NCI-H2029 treated with DMSO at 0.1 percent for 48 hours (cell line): ENCODE data around the gene TMEM182.

Experiments
- DNase-seq: peaks from one replicate; lab custom pipeline; 2025; lab: John Stamatoyannopoulos, UW

Gene TMEM182

DNA sequence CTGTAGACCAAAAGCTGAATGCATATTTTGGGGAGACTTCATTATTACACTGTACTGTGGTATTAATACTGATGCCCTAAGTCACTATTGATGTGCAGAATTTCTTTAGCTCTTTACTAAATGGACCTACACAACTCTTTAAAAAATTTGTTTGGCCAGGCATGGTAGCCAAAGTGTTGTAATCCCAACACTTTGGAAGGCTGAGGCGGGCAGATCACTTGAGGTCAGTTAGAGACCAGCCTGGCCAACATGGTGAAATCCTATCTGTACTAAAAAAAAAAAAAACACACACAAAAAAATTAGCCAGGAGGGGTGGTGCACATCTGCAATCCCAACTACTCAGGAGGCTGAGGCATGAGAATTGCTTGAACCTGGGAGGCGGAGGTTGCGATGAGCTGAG is 6.4 kb downstream of the TMEM182 start:
- DNase-seq, result no peak

DNA sequence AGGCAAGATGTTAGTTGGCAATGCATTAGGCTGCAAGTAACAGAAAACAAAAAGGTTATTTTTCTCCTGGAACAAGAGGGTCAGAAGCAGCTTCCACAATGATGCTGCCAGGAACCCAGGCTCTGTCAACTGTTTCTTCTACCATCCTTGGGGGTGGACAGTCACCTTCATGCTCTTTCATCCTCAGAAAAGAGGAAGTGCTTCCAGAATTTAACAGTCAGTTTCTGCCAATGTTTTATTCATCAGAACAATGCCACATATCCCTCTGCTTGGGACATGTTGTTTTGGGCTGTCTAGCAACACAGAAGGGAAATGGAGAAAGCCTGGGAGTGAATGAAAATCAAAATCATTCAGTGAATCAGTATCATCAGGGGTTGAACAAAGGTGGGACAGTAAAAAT is 7.1 kb downstream of the TMEM182 start:
- no peak for DNase-seq

DNA sequence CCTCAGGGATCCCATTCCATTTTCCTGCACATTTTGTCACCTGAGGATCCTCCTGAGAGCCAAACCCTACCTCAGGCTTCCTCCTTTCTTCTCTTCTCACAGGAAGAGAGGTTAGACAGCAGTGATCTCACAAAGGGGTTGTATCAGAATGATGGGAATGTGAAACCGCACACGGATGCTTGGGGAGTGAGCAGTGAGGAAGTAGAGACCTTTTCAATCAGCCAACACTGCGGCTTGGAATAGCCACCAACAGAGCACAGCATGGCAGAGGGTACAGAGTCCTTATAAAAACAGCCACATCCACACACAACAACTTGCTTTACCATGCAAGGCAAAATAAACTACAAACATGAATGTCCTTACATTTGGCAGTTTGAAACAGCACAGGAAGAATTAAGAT is 8.7 kb downstream of the TMEM182 start:
- DNase-seq, result no peak

DNA sequence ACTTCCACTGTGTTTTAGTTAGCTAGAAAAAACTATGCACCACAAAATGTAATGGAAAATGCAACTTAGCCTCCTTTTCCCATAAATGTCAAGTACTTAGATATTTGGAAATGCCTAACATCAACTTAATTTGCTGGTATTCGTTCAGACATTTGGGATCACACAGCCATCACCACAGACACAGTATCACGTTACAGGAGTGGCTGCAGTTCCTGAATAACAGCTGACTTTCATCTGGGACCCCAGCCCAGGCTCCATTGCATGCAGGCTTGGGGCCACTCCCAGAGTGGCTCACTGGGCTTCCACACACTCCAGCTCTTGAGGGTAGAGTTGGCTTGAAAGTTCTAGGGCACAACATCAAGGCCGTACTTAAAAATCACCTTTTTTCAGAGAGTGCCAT is 9.3 kb downstream of the TMEM182 start:
- DNase-seq, result no peak

DNA sequence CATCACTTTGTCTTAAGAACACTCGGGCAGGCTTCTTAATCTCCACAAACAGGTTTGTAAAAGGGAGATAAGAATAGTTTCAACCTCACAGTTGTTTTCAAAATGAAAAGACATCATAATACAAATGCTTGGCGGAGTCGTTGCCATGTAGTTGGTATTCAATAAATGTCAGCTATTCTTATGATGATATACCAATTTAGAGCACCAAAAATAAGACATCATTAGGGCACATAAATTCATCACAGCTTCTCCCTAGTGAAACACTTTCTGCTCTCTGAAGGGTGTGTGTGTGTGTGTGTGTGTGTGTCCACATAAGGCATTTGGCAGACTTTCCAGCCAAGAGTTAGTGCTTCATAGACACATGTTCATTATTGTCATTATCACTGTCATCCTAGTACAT is 10.8 kb downstream of the TMEM182 start:
- DNase-seq, result no peak

DNA sequence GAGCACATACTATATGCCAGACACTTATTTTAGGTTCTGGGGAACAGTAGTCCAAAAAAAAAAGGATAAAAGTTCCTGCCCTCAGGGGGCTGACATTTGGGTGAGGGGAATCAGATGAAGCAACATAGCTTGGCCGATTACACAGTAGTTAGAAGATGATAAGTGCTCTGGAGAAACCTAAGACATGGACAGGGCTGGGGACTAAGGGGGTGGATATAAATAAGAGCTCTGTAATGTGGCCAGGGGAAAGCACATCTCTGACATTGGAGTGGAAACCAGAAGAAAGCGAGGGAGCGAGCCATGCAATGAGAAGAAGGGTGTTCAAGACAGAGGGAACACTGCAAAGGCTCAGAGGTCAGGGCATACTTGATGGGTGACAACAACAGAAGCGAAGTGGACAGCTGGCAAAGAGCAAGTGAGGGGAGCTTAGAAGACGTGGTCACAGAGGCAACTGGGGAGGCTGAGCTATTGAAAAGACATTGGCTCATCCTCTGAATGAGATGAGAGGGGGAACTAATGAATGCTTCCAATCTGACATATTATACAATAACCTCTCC is 11.4 kb downstream of the TMEM182 start:
- no peak for DNase-seq

DNA sequence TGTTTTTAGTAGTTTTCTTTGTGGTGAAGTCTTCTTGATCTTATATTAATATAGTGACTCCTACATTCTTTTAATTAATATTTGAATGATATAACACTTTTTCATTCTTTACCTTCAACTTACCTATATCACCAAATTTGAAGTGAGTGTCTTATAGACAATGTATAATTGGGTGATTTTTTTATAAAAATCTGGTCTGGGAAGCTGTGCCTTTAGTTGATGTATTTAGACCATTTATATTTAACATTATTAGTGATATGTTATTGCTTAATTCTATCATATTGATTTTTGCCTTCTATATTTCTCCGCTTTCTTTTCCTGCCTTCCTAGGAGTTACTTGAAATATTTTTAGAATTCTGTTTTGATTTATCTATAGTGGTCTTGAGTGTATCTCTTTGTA is 16.4 kb downstream of the TMEM182 start:
- no peak for DNase-seq

DNA sequence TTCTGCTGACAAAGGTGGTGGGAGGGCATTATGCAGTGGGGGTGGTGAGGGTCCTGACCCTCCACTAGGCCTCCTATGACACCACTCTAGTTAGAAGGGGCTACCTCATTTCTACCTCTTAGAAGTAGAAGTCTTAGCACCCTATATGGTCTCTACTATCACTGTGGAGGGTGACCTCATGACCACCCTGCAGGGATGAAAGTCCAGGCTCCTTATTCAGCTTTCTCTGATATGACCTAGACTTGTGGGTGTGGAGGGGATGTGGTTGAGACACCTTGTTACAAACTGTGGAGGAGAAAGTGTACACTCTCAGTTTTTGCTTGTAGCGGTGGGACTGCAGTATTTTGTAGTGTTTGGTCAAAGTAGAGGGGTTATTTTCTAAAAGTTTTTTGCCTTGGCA is 18.6 kb downstream of the TMEM182 start:
- DNase-seq, result no peak

DNA sequence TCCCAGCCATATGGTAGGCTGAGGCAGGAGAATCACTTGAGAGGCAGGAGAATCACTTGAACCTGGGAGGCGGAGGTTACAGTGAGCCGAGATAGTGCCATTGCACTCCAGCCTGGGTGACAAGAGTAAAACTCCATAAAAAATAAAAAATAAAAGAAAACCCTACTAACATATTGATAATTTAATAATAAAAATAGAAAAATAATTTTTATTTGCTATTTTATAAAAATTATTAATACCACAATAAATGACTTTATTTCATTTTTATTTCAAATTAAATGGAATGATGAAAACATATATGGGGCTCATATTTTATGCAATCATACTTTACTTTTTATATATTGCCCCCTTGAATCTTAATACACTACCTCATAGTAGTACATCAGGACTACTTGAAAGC is 20.4 kb downstream of the TMEM182 start:
- no peak for DNase-seq

DNA sequence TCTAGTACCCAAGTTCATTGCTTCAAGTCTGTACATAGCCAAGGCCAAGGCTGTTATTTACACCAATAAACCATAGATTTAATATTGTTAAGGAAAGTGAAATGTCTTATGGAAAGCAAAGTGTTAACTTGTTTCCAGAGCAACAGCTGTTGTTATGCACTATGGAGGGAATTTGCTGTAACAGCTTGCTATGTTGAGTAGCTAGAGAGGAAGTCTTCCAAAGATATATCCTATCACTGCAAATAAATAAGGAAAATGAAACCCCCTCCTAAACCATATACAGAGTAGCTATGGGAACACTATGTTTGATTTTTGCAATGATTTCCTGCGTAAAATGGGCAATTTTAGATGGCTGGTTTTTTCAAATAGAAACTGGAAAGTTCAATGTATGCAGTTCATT is 21.1 kb downstream of the TMEM182 start:
- DNase-seq, result no peak

DNA sequence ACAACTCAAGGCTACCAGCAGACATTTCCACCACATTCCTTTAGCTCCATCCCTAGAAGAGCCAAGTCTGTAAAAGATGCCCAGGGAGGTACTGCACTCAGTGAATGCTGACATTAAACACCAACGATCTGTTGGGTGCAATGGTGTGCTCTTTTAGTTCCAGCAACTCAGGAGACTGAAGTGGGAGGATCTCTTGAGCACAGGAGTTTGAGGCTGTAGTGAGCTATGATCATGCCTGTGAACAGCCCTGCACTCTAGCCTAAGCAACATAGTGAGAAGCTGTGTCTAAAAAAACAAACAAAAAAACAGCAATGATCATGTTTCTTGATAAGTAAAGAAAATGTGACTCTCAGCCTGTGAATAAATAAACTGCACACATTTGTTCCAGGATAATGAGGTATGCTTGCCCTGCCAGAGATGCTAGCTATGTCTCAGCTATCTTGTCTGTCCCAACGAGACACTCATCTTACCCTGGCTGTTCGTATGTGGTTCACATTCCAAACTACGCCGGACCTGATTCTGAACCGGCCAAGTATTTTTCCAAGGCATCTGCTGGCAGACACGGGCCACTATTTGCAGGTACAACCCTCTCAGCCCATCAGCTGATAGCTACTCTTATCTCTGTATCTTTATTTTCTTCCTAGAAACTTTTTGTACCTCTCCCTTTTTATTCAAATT is 21.8 kb downstream of the TMEM182 start:
- no peak for DNase-seq

DNA sequence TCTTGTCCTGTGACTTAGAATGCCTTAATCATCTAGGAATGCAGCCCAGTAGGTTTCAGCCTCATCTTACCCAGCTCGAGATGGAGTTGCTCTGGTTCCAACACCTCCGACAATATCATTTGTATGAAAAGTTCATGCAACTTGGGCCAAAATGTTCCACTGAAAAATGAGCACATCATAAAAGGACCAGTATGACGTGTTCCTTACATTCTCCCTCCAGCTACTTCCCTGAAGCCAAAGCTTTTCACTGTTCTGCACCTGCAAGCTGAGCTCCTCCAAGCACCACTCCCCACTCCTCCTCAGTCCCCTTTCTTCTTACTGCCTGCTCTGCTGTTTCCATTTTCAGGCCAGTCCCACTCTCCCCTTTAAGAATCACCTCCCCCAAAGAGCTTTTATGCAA is 23.1 kb downstream of the TMEM182 start:
- no peak for DNase-seq

DNA sequence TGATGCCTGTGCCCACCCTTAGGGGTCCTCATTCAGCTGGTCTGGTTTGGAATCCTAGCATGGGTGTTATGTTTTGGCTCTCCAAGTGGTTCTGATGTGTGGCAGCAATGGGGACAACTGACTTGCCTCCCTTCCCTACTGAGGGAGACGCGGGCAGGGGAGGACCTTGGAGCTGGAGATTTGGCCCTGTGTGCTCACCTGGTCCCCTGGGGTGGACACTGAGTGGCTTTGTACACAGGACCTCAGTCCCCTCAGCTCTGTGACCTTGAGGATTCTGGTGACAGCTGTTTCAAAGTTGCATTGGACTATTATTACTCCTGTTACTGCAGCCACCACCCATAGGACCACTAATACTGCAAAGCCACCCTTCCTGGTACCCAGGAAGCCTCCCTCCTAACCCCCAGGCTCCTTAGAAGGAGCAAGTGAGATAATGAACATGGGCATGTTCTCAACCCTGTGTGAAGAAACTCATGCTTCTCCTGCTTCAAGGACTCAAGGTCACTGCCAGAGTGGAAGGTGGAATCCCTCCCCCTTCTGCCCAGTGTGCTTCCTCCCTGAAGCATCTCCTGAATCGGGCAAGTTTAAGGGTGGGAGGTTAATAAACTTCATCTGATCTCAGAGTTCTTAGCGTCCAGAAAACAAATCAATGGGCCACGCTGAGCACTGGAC is 26.5 kb downstream of the TMEM182 start:
- DNase-seq, result no peak

DNA sequence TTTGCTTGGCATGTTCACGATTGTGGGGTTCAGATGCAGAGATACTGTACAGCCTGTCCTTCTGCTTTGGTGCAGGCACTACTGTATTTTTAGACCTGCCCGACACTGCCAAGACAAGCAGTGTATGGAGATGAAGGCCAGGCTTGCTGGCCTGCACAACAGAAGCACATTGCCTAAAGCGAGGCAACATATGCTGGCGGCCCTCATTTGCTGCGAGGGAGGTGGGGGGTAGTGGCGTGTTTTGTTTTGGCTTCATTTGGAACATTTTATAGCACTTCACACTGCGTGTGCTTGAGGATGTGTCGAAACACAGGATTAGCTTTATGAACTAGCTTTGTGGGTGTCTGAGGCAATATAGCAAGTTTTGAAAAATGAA is 27.0 kb downstream of the TMEM182 start:
- no peak for DNase-seq

DNA sequence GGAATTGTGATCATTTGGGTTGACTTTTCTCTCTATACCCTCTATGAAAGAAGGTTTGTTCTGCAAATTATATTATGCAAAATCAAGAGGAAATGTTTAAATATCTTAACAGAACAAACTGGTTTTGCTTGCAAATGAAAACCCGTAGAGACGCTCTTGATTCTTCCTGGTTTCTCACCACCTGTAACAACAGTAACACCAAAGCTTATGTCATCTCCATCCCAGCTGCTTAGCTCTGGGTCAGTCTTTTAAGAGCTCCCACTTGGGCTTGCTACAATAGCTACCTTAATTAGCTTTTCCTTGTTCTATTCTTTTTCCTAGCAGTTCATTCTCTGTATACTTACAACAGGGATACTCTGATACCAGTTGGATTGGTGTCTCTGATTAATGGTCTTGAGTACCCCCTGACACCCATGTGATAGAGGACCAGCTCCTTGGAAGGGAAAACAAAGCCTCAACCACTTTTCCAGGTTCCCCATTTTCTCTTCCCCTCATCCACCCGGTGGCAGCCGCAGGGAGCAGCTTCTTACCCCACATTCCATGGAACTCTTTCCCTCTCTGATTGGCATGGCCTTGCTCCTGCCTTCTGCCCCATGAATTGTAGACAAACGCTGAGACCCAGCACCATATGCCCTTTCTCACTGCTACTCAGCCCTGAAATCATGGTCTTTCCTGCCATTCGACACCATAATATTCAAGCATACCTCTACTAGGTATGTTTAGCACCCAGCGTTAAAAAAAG is 27.7 kb downstream of the TMEM182 start:
- no peak for DNase-seq

DNA sequence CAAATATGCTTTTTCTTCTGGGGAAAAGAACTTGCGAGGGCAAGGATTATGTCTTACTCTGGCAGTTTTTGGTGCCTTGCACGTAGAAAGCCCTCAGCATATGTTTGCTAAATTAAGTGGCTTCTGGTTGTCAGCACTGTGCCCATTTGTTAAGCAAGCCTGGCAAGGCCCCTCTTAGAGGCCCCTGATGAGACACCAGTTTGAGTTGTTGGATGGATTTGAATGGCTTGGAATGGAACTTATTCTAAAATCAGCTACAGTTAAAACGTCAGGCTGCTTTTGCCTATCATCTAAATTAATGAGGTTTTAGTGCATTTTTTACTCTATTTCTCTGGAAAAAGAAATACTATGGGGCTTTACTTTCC is 28.2 kb downstream of the TMEM182 start:
- no peak for DNase-seq

DNA sequence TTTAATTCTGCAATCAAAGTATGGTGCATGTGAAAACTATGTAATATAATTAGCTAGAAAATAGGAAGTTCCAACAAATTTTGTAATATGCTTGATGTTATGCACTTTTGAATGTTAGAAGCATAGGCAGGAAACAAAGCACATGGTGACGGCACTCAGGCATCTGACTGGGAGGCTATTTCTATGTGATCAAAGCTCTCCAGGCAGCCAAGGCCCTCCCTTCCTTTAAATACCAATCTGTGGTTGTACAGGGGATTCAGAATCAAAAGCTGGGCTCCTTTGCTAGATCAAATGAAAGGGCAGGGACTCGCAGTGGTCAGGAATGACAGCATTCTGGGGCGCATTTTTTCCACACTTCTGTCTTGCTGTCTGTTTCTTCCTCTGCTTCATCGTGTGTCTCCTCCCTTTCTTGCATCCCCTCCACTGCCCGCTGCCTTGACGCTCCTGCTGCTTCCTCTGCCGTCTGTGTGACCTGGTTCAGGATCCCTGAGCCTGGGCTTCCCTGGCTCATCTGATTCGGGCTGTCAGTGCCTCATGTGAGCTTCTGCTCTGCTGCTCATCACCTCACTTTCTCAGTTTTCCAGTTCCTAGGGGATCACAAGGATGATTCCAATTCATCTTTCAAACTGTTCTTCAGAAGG is 30.9 kb downstream of the TMEM182 start:
- no peak for DNase-seq

DNA sequence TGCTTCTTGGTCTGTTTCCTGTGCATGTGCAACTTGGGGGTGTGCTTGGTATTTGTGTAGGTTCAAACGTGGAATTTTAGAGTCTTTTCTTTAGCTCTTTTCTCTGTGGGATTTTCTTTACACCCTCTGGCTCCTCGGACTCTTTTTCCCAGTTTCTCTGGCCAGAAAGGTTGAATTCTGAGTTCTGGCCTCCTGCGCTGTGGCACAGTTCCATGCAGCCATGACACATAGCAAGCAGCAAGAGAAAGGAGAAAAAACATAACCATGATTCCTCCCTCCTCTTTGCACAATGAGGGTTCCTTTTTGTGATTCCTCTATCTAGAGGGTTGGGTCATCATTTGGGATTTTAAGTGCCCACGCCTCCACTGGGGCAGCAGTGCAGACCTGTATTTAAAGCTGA is 33.8 kb downstream of the TMEM182 start:
- DNase-seq, result no peak

DNA sequence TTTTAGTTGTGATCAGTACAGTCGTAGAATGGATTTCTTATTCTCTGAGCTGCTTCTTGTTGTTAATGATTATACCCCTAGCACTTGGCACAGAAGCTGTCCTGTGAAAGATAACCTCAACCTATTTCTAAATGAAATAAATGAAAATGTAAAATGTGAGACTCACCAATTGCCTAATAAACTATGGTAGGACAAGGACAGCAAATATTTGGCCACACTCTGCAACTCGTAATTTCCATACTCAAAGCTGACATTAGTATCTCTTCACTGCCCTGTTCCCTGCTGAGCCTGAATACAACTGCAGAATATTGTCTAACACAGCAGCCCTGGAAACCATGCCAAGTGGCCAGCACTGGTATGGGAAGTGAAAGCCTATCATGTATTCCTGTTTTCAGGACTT is 34.5 kb downstream of the TMEM182 start:
- no peak for DNase-seq

DNA sequence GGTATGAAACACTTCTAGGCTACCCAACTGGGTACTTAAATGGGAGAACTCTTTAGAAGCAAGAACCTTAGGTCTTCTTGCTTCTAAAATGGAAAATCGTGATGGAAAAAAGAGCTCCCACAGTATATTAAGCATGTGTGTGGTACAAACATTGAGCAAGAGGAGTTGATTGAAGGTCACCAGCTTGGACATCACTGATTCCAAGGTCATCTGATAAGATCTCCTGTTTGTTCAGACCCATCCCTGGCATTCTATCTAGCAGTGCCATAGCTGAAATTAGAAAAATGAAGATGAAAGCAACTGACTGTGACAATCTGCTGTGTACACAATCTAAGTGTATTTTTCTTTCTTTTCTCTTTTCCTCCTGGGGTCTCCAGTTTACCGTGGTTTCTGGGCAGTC is 35.7 kb downstream of the TMEM182 start:
- DNase-seq, result no peak

DNA sequence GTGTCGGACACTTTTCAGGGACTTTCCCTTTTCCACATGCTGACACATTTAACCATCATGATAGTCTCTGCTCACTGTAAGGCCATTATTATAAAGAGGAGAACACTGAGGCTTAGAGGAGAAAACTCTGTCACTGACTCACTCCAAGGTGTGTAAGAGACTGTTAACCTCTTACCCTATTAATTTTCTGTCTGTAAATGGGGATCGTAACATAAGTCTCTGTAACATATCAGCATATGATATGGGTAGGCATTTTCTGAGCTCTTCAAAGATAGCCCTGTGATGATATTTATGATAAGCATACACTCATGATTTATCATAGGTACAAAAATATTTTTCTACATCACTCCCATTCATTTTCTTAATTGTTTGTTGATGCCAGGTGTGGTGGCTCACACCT is 36.4 kb downstream of the TMEM182 start:
- no peak for DNase-seq

DNA sequence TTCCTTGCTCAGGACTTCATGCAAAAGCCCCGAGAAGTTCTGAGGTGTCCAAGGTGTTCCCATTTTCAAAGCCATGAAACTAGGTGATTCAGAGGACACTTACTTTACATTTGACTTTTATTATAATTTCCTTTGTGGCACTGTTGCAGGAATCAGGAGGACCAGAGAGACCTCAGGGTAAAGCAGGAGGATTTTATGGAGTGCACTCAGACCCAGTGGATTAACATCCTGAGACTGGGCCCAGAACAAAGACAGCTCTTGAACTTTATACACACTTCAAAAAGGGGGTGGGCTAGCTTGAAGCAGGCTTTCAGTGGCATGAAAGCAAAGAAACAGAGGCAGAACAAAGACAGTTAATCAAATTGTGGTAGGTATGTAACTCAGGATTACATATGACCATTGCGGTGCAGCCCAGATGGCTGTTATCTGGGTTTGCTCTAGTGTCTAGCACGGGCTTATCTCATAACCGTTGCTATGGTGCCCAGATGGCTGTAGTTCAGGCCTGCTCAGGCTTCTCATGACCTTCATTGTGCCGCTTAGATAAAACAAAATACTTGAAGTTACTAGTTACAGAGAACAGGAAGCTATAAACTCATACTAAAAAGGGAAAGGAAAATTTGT is 39.4 kb downstream of the TMEM182 start:
- DNase-seq, result no peak
